AML-193 (cell line): ENCODE results near the gene HTR7.
A peak's percentile ranks its signal among the peaks of the same experiment; 100 is the strongest.
"Not testable (repeated sequence)": the region's sequence is repeated elsewhere in the genome, so short reads cannot be mapped to it uniquely, and the experiment has no call there.

Experiments used
- DNase-seq, 2 experiments: peaks; one replicate each; lab custom pipeline; 2025; lab: John Stamatoyannopoulos, UW

HTR7 gene

DNA sequence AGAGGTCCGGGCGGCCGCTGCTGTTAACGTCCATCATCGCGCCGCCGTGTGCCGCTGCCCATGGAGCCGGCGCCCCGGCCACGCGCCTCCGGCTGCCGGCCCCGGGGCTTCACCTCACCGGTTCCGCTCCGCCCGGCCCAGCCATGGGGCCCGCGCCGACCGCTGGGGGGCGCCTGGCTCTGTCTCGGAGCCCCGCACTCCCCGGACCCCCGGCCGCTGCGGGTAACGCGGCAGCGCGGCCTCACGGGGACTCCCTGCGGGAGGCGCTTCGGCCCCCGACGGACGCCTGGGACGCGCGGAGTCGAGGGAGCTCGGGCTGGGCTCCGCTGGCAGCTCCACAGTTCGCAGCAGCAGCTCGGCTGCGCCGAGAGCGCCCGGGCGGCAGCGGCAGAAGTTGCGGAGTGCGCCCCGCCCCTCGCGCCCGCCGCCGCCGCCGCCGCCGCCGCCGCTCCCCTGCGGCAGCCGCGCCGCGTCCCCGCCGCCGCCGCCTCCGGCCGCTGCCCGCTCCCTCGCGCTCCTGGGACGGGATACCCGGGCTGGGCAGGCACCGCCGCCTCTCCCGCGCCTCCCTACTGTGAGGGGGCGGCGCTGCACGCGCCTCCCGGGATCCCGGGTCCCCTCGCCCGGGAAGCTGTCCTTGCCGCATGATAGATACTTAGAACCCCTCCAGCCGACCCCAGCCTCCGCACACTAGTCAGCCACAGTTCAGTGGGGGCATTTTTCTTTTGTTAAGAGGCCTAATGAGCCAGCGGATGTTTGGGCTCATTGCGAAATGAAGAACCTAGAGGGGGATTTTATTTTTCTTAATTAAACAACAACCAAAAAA is at the start of gene HTR7:
HTR7 (minus strand) TSS at position 405 of the 826 bp plus-strand sequence; CDS start at position 37, 368 bp downstream.
- DNase-seq = peak in 1 of 2 experiments; percentile 28

DNA sequence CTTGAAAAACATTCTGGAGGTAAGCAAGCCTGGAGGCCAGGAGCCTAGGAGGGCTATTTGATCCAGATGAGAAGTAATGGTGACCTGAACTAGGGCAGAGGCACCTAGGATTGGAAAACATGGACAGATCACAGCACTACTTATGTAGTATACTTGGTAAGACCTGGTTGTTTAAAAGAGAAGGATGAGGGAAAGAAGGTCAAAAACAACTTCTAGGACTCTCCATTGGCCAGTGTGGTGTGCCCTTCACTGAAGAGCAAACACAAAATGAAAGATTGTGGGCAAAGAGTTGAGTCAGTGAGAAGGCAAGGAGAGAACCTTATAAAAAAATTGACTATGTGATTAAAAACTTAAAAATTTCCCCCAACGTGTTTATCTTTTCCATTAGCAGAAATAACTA is 48.8 kb upstream of the HTR7 start:
- no peak for DNase-seq

DNA sequence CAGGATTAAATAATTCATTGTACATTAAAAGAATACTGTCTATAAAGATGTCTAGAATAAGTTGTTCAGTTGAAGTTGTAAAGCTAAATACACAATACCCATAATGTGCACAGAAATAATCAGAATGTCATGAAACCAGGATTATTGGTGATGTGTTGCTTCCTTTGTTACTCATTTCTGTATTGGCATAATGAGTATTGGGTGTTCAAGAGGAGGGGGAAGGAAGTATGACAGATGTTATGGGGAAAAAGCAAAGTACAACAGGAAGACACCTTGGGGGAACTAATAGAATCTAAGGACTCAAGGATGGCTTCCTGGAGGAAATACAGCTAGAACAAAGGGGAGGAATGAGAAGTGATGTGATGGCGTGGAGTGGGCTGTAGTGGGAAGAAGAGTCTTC is 48.1 kb upstream of the HTR7 start:
- DNase-seq = no peak

DNA sequence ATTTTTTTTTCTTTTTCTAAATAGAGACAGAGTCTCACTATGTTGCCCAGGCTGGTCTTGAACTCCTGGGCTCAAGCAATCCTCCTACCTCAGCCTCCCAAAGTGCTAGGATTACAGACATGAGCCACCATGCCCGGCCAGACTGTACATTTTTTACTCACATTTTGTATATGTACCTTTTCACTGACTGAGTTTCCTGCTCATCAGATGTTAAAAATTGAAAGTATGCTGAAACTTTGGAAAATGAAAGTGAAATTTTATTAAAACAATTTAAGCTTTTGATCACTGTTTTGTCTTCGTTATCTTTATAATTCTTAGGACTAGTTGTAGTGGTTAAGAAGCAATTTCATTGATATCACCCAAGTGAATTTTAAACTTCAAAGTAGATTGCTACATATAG is 39.1 kb upstream of the HTR7 start:
- not testable (repeated sequence) for DNase-seq

DNA sequence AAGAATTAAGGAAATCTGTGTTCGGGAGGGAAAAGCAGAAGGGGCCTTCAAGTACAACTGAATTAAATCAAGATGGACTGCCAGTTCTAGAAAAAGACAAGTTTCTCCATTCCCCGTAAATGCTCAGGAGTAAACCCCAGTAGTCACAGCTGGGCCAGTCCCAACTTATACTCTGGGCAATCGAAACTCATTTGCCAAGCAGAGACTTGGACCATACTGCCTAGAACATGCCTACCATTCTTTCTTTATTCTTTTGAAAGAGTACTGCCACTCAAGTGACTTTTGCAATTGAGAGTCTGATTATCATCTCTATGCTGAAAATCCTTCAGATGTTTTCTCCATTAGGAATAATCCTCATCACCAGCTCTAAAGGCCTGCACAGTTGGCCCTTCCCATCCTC is 35.4 kb upstream of the HTR7 start:
- no peak for DNase-seq

DNA sequence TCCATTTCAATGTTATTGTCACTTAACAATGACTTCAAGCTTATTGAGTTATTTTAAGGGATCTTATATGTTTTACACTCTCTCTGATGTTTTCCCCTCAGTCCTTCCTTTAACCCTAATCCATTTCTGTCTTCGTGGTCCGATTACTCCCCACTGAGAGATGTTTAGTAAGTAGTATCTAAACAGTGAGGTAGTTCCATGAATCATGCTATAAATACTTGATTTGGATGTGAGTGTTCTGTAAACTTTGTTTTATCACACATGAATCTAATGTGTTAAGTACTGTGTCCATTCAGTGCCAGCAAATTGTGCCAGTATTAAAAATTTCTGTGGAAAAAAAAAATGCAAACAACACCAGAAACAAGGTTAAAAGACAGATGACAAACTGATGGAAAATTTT is 32.5 kb upstream of the HTR7 start:
- DNase-seq = no peak

DNA sequence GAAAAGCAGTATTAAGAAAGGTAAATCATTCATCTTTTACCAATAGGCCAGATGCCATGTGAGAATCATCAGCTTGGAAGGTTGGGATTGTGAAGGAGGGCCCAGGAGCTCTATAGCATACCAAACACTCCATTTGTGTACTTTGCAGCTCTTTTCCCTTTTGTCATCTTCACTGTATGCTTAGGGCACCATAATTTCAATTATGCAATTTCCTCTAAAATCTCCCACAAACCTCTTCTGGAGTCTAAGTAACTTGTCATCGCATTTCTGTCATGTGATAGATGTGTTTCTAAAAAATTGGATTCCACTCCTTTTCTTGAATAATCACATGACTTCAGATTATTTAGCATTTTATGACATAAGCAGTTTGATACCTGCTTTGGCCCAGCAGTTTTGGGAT is 31.8 kb upstream of the HTR7 start:
- no peak for DNase-seq

DNA sequence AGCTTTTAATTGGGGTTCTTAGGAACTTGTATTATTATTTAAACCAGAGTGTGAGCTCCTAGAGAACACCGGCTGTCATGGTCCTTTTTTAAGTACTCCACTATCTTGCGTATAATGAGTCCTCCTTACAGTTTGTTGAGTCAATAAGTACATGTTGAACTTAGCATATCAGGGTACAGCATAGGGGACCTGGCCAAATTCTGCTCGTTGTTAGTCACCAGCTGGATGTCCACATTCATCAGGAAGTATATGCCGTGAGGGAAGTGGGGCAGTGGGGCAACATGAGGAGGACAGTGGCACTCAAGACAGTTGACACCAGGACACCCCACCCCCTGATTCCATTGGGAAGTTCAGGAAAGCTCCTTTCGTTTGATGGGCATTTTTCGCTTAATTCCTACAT is 30.5 kb upstream of the HTR7 start:
- DNase-seq = no peak

DNA sequence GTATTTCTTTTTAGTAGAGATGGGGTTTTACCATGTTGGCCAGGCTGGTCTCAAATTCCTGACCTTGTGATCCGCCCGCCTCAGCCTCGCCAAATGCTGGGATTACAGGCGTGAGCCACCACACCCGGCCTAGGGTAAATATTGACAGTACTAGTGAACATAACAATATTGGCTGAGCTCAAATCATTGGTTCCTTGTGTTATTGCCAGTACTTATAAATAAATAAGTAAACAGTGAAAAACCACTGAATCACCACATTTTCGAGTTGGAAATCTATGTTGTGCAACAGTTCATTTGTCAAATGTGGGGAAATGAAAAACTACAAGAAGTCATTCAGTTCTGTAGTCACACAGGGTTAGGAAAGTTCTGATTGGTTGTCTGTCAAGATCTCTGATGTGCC is 29.7 kb upstream of the HTR7 start:
- no peak for DNase-seq

DNA sequence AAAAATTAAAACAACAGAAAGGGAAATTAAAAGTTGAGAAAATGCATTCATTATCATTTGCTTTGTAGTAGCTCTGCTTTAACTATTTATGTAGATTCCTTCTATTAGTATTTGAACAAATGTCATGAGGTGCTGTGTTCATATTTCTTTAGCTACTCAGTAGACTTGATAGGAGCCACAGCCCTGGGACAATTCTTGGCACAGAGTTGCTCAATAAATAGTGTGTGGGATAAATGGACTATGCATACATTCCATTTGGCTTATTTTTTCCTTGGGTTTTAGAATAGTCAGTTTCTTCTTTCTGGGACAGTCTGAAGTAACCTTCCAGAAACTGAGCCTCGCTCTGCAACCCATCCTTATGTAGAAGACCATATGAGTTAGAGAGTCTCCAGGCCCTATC is 27.3 kb upstream of the HTR7 start:
- no peak for DNase-seq

DNA sequence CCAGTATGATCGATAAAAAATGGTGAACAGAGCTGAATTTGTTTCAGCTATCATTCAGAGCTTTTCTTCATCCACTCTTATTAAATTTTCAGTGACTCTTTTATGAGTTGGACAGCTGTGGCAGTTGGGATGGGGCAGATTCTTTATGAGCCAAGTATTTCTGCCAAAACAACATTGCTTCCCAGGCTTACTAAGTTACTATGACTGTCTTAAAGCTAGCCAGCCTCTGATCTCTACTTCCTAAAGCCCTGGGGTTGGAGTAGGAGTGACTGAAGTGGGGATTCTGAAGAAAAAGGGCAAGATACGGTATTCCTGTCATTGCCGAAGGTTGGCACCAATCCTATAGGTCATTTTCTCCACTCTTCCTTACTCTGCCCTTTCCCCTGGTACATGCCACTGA is 26.6 kb upstream of the HTR7 start:
- no peak for DNase-seq

DNA sequence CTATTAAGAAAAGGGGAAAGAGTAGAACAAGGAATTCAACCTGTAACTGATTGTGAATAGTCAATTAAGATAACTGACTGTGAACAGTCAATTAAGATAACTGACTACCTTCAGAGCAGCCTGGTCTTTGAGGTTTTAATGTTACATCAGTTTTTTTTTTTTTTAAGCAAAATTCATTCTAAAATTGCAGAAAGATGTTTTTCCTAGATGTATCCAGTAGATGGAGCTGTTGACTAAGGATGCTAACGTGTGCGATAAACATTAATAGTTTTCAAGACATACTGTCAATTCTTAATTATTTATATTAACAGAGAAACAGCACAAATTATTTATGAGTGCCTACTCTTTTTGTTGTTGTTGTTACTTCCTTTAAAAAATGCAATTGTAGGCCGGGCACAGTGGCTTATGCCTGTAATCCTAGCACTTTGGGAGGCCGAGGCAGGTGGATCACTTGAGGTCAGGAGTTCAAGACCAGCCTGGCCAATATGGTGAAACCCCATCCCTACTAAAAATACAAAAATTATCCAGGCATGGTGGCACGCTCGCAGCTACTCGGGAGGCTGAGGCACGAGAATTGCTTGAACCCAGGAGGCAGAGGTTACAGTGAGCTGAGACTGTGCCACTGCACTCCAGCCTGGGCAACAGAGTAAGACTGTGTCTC is 22.4 kb upstream of the HTR7 start:
- peak; percentile 42 to 43 for DNase-seq

DNA sequence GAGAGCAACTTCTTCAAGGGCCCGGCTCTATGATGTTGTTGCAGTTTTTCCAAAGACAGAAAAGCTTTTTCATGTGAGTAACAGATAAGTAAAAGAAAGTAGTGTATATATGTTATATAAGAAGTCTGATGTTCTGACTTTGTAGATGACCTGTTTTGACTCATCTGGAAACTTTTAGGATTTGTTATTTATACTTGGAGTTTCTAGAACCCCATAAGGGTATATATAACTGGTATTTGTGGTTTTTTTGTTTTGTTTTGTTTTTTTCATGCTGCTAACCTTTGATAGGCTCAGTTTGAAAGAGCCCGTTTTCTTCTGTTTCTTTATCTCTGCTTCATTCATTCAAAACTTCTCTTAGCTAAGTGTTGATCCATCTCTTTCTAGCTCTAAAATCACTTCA is 21.2 kb upstream of the HTR7 start:
- DNase-seq = no peak

DNA sequence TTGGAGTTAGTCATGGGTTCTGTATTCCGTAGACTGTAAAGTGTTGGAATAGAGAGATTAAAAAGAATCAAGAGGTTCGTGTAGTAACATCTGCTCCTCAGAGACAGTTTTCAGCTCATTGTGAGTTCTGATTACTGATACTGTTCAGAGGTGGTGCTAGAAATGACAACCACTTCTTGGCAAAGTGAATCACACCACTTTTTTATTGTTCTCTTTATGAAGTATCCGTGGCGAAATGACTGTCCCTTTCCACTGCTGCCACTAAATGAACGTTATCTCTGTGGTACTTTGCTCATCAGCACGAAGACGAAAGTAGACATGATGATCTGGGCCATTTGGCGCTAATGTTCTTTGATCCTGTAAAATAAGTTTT is 14.8 kb upstream of the HTR7 start:
- DNase-seq = no peak

DNA sequence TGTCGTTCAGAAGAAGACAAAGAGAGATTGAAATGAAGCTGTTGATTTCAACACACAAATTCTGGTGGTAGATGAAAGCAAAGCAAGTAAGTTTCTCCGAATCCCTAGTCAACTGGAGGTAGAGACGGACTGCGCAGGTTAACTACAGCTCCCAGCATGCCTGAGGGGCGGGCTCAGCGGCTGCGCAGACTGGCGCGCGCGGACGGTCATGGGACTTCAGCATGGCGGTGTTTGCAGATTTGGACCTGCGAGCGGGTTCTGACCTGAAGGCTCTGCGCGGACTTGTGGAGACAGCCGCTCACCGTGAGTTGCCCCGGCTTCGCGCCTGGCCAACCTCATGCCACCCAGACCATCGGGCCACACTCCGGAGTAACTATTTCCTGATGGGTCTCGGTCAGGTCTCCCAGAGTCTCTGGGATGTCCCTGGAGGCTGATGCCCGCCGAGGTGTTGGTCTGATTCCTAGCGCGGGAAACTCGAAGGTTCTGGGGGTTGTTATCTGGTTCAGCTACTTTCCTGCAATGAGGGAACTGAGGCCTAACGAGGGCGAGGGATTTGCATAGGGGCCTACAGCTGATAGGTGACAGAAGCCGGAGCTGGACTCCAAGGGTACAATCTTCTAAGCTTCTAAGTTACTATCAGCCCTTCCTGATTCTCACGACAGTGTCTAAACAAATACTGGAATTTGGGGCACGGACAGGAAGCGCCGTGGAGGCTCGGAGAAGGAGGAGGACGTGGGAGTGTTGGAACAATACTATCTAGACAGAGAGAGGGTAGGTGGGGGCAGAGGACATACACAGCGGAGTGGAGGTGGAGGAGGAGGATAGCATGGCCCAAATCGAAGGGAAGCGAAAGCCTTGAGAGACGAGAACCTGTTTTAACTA is 14.2 kb upstream of the HTR7 start, which contains the start of gene RPP30:
RPP30 (plus strand) TSS at position 209 of the 882 bp plus-strand sequence; CDS start at position 222, 13 bp downstream.
- peak; percentile 59 to 62 for DNase-seq

DNA sequence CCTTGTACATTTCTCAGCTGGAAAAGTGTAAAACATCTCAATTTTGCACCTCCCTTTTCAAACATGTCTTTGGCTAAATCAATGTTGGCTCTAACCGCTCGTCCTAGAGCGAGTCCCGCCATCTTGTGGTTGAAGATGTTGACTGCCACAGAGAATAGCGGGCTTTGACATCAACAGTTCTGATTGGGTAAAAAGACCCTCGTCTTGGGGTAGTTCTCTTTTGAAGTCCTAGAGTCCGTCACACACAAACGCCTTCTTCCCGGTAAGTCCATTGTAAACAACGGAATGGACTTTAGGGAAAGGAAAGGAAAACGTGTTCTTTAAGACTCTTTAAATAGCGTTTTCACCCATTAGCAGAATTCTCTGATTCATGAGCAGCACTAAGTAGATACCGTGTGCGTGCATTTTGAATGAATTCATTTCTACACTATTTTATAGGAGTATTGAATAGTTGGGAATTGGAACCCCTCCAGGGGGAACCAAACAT is 13.5 kb upstream of the HTR7 start:
- DNase-seq = no peak

DNA sequence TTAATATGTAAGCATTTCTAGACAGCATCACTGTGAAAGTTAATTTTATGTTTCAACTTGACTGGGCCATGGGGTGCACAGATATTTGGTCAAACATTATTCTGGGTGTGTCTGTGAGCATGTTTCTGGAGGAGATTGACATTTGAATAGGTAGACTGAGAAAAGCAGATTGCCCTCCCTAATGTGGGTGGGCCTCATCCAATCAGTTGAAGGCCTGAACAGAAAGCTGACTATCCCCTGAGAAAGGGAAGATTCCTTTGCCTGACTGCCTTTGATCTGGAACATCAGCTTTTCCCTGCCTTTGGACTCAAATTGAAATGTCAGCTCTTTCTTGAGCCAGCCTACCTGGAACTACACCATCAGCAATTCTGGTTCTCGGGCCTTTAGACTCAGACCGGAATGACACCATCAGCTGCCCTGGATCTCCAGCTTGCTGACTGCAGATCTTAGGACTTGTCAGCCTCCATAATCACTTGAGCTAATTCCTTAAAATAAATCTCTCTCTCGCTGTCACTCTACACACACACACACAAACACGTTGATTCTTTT is 8.3 kb upstream of the HTR7 start:
- DNase-seq = no peak

DNA sequence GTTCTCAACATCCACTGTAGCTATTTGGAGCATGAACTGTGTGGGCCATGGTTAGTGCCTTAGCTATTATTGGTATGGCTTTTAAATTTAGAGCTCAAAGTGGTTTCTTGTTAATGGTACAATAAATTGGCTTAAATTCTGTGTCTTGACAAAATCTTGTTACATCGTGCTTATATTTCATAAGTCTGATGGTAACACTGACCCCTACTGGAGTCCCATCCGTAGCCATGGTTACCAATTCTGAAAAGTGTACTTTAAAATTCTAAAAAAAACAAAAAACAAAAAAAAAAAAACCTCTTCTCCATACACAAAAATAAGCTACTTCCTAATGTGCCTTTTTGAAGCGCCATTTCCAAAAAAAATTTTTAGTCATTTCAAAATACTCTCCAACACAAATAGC is 7.6 kb upstream of the HTR7 start:
- peak; percentile 8 to 25 for DNase-seq

DNA sequence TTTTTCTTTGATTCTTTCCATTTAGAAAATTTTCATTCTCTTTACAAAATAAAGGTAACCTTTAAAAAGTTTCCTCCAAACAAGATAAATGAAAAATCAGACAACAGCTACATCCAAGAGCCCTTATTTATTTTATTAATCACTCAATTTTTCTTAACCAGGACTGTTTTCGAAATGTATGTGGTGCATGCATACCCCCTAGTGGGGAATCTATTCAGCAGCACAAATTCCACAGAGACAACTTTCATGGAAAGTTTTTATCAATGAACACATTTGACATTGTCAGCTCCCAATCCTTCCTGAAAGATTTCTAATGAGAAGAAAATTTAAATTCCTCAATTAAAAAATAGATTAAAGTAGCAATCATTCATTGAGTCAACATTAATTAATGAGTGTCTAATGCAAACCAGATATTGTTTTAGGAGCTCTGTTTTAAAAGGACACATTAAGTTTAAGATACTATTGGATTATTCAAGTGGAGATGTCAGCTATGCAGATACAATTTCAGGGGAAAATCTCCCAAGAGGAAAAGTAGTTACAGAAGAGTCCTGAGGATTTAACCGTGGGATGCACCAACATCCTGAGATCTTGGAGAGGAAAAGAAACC is 5.2 kb upstream of the HTR7 start:
- DNase-seq = peak in 1 of 2 experiments; percentile 15

DNA sequence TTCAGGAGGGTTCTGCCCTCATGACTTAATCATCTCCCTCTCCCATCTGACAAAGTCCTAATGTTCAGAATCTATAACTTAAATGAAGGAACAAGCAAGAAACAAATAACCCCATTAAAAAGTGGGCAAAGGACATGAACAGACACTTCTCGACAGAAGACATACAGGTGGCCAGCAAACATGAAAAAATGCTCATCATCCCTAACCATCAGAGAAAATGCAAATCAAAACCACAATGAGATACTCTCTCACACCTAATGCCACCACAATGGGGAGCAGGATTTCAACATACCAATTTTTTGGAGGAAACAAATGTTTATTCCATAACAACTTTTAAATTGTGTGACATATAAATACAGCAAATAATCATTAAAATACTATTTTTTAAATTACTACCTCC is 3.0 kb upstream of the HTR7 start:
- DNase-seq = no peak

DNA sequence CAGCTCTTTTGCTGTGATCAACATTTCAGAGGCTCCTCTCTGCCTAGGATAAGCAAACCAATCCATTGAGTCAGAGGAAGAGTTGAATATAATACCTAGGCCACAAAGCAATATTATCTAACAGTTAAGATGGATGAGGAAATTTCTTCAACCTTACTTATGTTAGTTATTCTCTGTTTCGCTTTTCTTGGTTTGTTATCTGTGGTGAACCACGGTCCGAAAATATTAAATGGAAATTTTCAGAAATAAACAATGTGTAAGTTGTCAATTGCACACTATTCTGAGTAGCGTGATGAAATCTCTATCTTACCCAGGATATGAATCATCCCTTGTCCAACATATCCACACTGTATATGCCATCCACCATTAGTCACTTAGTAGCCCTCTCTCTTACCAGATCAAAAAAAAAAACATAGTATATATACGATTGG is 1.5 kb upstream of the HTR7 start:
- peak; percentile 48 to 61 for DNase-seq
